ENCODE data around the gene SLC45A1.

Gene SLC45A1

DNA sequence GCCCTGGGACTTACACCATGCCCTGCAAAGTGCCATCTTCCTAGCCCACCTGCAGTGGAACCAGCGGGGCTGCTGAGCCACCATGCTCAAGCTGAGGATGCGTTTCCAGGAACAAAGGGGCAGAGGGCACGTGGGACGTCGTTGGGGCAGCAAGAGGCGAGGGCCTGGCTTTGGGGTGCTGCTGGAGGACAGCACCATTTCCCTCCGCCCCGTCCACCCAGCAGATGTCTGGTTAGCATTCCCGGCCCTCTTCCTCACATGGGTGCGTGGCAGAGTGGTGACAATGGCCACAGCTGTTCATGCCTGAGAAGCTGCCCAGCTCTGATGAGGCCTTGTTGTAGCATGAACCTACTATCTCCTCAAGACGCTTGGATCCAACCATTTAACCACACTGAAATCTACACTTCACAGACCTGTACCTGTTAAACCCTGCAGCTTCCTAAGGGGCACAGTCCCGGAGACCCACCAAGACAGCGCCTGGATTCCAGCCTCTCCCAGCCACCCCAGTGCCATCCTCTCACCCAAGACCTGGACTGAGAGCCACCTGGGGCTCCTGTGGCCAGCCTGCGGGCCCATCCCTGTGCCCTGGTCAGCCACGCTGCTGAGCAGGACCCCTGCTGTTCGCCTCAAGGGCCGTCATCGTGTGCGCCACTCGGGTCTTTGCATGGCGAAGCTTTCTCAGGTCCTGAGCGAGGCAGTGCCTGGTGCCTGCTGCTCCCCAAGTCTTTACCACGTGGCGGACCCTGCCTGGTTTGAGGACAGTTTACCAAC is 33.2 kb downstream of the SLC45A1 start:
- no peak overlapping the region for H3K4me3 ChIP-seq (ENCODE audit: low read depth, low read length)
- DNase-seq (ENCODE audit: low read depth) = no peak

GRCh38 chr1:8351693-8352470 is 34.0 kb downstream of the SLC45A1 start:
- H3K4me3 ChIP-seq (ENCODE audit: low read depth, low read length) = no peak overlapping the region
- no peak for DNase-seq (ENCODE audit: low read depth)

GRCh38 chr1:8352471-8352845 is 34.5 kb downstream of the SLC45A1 start:
- no peak for DNase-seq (ENCODE audit: low read depth)
- no peak overlapping the region for H3K4me3 ChIP-seq (ENCODE audit: low read depth, low read length)

DNA sequence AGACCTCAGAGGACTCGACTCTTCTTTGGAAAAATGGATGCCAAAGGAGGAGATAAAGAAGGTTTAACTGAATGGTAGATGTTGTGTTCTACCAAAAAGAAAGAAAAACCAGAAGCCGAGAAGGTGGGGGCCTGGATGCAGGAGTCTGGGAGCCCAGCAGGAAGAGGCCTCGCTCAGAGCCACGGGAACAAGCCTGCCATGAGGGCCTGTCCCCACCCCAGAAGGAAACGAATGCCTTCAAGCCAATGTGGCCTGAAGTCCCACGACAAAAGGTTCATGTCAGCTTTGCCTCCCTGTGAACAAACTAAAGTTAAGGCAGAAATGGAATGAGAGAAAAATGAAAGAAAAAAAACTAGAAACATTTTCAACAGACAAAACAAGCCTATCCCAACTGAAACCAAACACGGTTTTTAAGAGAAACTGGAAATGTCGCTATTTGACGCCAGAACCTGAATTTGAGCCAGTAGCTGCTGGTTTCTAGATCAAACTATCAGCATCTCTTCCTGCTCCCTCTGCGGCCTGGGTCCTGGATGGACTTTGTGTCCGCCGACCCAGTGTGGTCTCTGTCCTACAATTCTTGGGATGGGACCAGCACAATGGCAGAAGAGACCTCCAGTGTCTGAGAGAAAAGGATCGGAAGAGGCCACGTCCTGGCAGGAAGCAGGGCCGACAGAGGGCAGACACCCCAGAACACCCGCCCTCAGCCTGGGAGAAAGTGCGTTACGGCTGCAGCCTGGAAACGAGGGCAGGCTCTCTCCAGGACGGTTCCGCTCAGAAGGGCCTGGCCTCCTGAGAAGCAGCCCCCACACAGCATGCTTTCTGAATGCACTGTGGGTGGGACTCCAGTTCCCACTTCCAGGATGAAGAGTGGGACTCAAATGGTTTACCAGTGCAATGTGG is 35.2 kb downstream of the SLC45A1 start:
- DNase-seq (ENCODE audit: low read depth) = no peak
- no peak overlapping the region for H3K4me3 ChIP-seq (ENCODE audit: low read depth, low read length)

DNA sequence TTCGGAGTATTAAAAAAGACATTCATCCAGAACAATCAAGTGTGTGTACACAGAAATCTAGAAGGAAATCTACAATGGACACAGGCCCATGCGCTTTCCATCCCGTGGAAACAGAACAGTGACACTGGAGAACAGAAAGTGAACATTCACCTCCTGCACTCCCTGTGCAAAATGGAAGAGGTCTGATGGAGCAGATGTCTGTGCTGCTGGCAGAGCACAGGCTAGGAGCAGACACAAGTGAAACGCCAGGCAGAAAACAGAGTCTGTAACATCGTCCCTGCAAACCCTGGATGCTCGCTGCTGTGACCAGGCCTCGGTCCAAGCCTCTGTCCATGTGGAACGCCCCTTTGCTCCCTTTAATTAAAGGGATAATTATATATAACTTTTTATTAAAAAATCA is 36.1 kb downstream of the SLC45A1 start:
- no peak for DNase-seq (ENCODE audit: low read depth)
- H3K4me3 ChIP-seq (ENCODE audit: low read depth, low read length) = no peak overlapping the region

- DNase-seq (ENCODE audit: low read depth) = no peak
Observed at GRCh38 chr1:8355439-8356255, 37.7 kb downstream of the SLC45A1 start.

GRCh38 chr1:8356256-8357209 is 38.6 kb downstream of the SLC45A1 start:
- DNase-seq (ENCODE audit: low read depth) = no peak
- no peak overlapping the region for H3K4me3 ChIP-seq (ENCODE audit: low read depth, low read length)

More at GRCh38 chr1:8355439-8356255, 37.7 kb downstream of the SLC45A1 start:
- H3K4me3 ChIP-seq (ENCODE audit: low read depth, low read length) = no peak overlapping the region

GRCh38 chr1:8357329-8358101 is 39.6 kb downstream of the SLC45A1 start:
- no peak for DNase-seq (ENCODE audit: low read depth)
- H3K4me3 ChIP-seq (ENCODE audit: low read depth, low read length) = no peak overlapping the region

- DNase-seq (ENCODE audit: low read depth) = no peak
- H3K4me3 ChIP-seq (ENCODE audit: low read depth, low read length) = no peak overlapping the region
Observed at GRCh38 chr1:8358241-8358896, 40.5 kb downstream of the SLC45A1 start.

DNA sequence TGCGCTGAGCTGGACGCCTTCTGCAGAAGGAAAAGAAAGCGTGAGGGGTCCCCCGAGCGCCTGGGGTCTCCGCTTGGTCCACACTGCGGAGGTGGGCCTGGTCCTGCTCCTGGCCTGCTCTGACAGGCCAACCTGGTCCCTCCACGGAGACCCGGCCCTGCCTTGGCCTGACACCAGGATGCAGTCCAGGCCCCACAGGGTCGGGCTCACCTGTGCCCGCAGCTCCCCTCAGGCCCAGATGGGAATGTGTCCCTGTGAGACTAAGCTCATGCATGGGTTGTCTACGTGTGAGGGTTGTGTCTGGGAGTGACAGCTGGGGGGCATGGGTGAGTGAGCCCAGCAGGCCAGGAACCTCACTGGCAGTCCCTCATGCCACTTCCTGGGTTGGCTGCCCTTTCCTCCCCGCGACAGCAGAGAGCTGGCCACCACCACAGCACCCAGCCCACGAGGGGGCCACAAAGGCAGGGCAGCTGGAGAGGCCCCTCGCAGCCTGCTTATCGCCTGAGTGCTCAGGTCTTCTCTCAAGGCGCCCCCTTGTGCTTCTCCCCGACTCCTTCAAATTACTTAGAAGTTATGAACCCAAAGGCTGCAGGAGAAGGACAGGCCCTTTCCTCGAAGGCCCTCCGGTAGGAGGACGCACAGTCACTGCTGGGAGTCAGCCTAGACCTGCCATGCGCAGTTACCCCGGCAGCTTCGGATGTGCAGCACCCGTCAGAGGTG is 41.1 kb downstream of the SLC45A1 start:
- DNase-seq (ENCODE audit: low read depth) = no peak
- H3K4me3 ChIP-seq (ENCODE audit: low read depth, low read length) = no peak overlapping the region

- no peak overlapping the region for H3K4me3 ChIP-seq (ENCODE audit: low read depth, low read length)
- DNase-seq (ENCODE audit: low read depth) = no peak
Observed at GRCh38 chr1:8359617-8360481, 41.9 kb downstream of the SLC45A1 start.

GRCh38 chr1:8360493-8361197 is 42.7 kb downstream of the SLC45A1 start:
- DNase-seq (ENCODE audit: low read depth) = no peak
- H3K4me3 ChIP-seq (ENCODE audit: low read depth, low read length) = no peak overlapping the region

GRCh38 chr1:8361198-8361849 is 43.4 kb downstream of the SLC45A1 start:
- no peak overlapping the region for H3K4me3 ChIP-seq (ENCODE audit: low read depth, low read length)
- DNase-seq (ENCODE audit: low read depth) = no peak

DNA sequence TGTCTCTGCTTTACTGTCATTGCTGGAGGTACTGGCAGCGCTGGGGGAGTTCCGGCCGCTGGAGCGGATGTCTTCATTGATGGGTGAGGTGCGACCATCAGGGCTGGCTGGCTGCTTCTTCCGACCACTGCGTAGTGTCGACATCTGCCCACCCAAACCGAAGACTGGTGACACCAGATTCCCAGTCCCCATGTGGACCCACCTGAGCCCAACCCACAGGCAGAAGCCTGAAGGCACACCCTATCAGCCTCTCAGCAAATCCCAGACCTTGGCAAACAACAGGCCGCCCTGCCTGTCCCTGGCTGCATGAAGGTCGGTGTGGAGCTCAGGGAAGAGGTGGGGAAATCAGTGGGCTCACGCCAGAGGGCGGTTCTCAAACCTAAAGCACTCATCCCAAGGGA is 44.8 kb downstream of the SLC45A1 start:
- no peak for DNase-seq (ENCODE audit: low read depth)
- H3K4me3 ChIP-seq (ENCODE audit: low read depth, low read length) = no peak overlapping the region
